K562 (cell line): ENCODE data around the gene MOCS3. TPM values are rescaled to one million over a fixed set of nuclear protein-coding genes. Genes with fewer than 3 reads are reported as not detected.

Source experiments
- ATF7 ChIP-seq: fragments of 450-650 bp; IDR thresholded peaks from 2 replicates; pipeline ENCODE4 v1.7.1; 2014; ENCODE audit warnings: mild to moderate bottlenecking, moderate library complexity
- EGR1 ChIP-seq: fragments of 450-650 bp; conservative IDR thresholded peaks from 2 replicates; pipeline ENCODE4 v1.6.1; 2017; ENCODE audit warnings: mild to moderate bottlenecking
- SP2 ChIP-seq: IDR thresholded peaks from 2 replicates; pipeline ENCODE4 v1.6.1; 2011; ENCODE audit warnings: mild to moderate bottlenecking, low read depth, low read length, moderate library complexity; ENCODE audit not compliant: poor library complexity, severe bottlenecking; ENCODE audit errors: extremely low read depth
- TEAD1 ChIP-seq, 2 experiments: fragments of 450-650 bp in 1 of 2; sonication (generic) in 1 of 2; formaldehyde crosslinking; IDR thresholded peaks; 2 replicates each; pipeline versions ENCODE4 v1.4.0 to v1.8.0; 2020 to 2022; ENCODE audit warnings: mild to moderate bottlenecking in 2 of 2, missing genetic modification reagents in 1 of 2
- TRIM24 ChIP-seq, 2 experiments: fragments of 450-650 bp; IDR thresholded peaks; 2 replicates each; pipeline ENCODE4 v1.6.1; 2016
- polyA plus RNA-seq, 8 experiments: library from polyadenylated mRNA; depleted of rRNA in 4 of 8; stranded (reverse) in 5 of 8; unstranded in 3 of 8; fragments of >200 nt; fragmentation: Nextera tagmentation in 2 of 8; fragmentation: Illumina TruSeq in 1 of 8; extraction: Ambion mirVana in 2 of 8; extraction: Trizol in 1 of 8; gene quantifications; 2 replicates each; pipeline versions ENCODE4 v1.2.1 to v1.2.3, GENCODE V29; 2011 to 2014; ENCODE audit warnings: inconsistent platforms in 1 of 8, missing spikeins in 1 of 8
- total RNA-seq, 7 experiments: library from RNA; depleted of rRNA in 6 of 7; stranded (reverse); fragments of >200 nt in 6 of 7; fragmentation: Illumina TruSeq in 2 of 7; extraction: Trizol in 2 of 7; gene quantifications; 2 replicates each; pipeline versions ENCODE4 v1.2.1 to v1.2.3, GENCODE V29; 2011 to 2021; ENCODE audit warnings: low replicate concordance in 1 of 7
- TF ChIP-seq, protein P1 (sequence below): sonication (generic); formaldehyde crosslinking; IDR thresholded peaks from 2 replicates; pipeline ENCODE4 v1.8.1; 2022; ENCODE audit warnings: missing genetic modification reagents
- TF ChIP-seq, protein P2 (sequence below), 2 experiments: fragments of 450-650 bp; formaldehyde crosslinking in 1 of 2; IDR thresholded peaks; 2 replicates each; pipeline versions ENCODE4 v1.4.0 to v1.6.1; 2014 to 2020; ENCODE audit warnings: mild to moderate bottlenecking in 2 of 2, borderline replicate concordance in 1 of 2, low read depth in 1 of 2

The MOCS3 gene
- total and polyA plus RNA-seq, 9 of the 15 experiments (the other 6 are each of a cell fraction or from before 2014, with no cell fraction given), result 0.70 to 6.2 (median 2.9) TPM

DNA sequence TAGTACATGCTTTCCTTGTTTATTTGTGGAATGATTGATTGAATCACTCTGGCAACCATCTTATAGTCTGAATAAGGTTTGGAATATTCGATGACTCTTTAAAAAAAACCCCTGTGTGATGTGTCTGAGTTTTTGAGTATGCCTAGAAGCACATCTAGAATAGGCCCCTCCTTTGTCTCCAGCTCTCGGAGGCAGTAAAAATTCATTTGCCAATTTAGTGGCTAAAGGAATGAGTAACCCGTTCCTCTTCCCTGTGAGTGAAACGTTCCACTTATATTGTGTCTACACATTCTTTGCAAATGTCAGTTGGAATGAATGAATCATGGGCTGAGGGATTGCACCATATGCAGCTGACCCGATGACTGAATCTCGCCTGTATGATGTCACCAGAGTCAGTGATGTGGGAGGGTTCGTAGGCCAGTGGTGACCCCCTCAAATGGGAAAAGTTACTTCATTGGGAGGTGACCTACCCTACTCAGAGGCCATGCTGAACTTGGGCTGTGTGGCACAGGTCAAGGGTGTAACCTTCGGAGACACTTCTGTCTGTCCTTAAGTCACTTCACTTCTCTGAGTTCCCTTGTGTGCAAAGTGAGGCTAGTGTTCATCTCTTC lies 21.6 kb downstream of the MOCS3 start (continued):
- TF ChIP-seq, protein P1, sequence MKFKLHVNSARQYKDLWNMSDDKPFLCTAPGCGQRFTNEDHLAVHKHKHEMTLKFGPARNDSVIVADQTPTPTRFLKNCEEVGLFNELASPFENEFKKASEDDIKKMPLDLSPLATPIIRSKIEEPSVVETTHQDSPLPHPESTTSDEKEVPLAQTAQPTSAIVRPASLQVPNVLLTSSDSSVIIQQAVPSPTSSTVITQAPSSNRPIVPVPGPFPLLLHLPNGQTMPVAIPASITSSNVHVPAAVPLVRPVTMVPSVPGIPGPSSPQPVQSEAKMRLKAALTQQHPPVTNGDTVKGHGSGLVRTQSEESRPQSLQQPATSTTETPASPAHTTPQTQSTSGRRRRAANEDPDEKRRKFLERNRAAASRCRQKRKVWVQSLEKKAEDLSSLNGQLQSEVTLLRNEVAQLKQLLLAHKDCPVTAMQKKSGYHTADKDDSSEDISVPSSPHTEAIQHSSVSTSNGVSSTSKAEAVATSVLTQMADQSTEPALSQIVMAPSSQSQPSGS (CRISPR knock-in tag), result peak; percentile 43; the same call in 1 of the 2 replicates
- peak in 1 of 2 experiments; percentile 29; a peak in 1 of 4 replicates for TF ChIP-seq TEAD1 (CRISPR knock-in tag; IDR thresholded peaks at IDR 0.05)
- TF ChIP-seq, protein P2, sequence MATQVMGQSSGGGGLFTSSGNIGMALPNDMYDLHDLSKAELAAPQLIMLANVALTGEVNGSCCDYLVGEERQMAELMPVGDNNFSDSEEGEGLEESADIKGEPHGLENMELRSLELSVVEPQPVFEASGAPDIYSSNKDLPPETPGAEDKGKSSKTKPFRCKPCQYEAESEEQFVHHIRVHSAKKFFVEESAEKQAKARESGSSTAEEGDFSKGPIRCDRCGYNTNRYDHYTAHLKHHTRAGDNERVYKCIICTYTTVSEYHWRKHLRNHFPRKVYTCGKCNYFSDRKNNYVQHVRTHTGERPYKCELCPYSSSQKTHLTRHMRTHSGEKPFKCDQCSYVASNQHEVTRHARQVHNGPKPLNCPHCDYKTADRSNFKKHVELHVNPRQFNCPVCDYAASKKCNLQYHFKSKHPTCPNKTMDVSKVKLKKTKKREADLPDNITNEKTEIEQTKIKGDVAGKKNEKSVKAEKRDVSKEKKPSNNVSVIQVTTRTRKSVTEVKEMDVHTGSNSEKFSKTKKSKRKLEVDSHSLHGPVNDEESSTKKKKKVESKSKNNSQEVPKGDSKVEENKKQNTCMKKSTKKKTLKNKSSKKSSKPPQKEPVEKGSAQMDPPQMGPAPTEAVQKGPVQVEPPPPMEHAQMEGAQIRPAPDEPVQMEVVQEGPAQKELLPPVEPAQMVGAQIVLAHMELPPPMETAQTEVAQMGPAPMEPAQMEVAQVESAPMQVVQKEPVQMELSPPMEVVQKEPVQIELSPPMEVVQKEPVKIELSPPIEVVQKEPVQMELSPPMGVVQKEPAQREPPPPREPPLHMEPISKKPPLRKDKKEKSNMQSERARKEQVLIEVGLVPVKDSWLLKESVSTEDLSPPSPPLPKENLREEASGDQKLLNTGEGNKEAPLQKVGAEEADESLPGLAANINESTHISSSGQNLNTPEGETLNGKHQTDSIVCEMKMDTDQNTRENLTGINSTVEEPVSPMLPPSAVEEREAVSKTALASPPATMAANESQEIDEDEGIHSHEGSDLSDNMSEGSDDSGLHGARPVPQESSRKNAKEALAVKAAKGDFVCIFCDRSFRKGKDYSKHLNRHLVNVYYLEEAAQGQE (IDR thresholded peaks at IDR 0.05; ENCODE audit: borderline replicate concordance), result no peak
- TF ChIP-seq, protein P2 (CRISPR knock-in tag; IDR thresholded peaks at IDR 0.05; ENCODE audit: low read depth), result no peak
- TF ChIP-seq TRIM24 (IDR thresholded peaks at IDR 0.05), result peak in 1 of 2 experiments; percentile 47; a peak in 1 of 4 replicates
- TF ChIP-seq EGR1, result 0 out of 2 replicates have a peak, but pooled peaks have one; percentile 20
- TF ChIP-seq SP2, result no peak
- peak; percentile 74 for TF ChIP-seq ATF7
